Posterior vena cava (tissue), 2 donors: ENCODE results near the gene PWP2. TPM values are rescaled to one million over a fixed set of nuclear protein-coding genes. Genes with fewer than 3 reads are reported as not detected.
"Not testable (repeated sequence)": the region's sequence is repeated elsewhere in the genome, so short reads cannot be mapped to it uniquely, and the experiment has no call there.

Experiments used
- DNase-seq: peaks from one replicate; pipeline ENCODE4 v3.0.0-alpha.2; 2020; ENCODE audit warnings: low spot score
- intact Hi-C, 2 donors: fragments of 100-400 bp; cut with DNase I; formaldehyde crosslinking; loops; one replicate each; pipeline versions ENCODE4 v1.14.1 to v1.14.2; 2022 to 2023
- total RNA-seq, 2 donors: library from RNA; stranded (reverse); fragmentation: NEBNext Ultra II Directional; extraction: Animal tissue kit (Norgen Biotek cat#: 25700); gene quantifications; one replicate each; pipeline ENCODE4 v1.2.1, GENCODE V29; 2021
- donor health status: DM: yes; HTN: yes; CAD: no.
- donor health status: DM: yes; HTN: yes; CAD: no.

The PWP2 gene
- total RNA-seq, 2 donors from 2014 or later, result 4.5 to 5.4 TPM

DNA sequence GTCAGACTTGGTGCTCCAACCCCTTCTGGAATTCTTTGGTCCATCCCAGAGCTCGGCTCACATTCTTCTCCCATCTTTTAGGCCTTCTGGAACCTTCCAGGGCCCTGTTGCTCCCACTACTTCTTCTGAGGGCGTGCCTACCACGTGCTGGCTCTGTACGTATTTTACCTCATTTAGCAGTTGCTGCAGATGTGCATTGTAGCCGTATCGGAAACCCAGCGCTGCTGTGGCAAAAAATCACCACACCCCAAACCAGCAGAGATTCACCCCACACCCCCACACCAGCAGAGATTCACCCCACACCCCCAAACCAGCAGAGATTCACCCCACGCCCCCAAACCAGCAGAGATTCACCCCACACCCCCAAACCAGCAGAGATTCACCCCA is 48.8 kb downstream of the PWP2 start:
- DNase-seq, intact Hi-C loops: not testable (repeated sequence)

DNA sequence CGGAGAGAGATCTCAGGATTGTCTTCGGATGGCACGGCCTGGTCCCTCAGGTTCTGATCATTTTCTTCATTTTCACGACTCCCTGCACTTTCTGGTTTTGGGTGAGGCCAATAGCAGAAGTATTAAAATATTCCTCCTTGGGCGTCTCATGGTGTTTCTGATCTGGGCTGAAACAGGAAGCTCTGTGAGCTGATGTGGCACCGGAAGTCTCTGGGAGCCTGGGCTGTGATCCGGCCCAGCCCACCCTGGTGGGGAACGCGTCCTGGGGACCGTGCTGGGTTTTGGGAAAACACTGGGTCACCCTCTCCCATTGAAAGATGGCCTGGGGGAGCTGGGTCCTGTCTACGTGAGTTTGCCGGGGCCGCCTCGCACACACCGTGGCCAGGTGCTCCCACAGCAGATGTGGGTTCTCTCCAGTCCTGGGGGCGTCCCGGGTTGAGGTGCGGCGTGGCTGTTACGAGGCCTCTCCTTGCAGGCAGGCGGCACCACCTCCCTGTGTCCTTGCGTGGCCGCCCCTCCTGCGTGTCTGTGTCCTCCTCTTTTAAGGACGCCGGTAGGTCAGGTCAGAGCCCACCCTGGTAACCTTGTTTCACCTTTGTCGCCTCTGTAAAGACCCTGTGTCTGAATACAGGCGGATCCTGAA is 50.4 kb downstream of the PWP2 start:
- intact Hi-C loops, DNase-seq: not testable (repeated sequence)

DNA sequence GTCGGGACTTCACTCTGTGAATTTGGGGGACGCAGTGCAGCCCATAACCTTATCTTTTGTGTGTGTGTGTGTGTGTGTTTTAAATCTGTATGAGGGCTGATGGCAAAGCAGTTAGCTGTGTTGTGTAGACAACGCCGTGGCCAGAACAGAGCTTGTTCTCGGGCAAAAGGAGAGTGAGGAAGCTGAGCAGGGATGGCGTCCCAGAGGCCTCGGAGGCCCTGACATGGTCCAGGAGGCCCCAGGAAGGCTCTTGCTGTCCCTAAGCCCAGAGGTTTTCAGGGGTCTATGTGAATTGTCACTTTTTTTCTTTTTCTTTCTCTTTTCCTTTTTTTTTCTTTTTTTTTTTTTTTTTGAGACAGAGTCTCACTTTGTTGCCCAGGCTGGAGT is 50.9 kb downstream of the PWP2 start:
- DNase-seq, intact Hi-C loops: not testable (repeated sequence)

DNA sequence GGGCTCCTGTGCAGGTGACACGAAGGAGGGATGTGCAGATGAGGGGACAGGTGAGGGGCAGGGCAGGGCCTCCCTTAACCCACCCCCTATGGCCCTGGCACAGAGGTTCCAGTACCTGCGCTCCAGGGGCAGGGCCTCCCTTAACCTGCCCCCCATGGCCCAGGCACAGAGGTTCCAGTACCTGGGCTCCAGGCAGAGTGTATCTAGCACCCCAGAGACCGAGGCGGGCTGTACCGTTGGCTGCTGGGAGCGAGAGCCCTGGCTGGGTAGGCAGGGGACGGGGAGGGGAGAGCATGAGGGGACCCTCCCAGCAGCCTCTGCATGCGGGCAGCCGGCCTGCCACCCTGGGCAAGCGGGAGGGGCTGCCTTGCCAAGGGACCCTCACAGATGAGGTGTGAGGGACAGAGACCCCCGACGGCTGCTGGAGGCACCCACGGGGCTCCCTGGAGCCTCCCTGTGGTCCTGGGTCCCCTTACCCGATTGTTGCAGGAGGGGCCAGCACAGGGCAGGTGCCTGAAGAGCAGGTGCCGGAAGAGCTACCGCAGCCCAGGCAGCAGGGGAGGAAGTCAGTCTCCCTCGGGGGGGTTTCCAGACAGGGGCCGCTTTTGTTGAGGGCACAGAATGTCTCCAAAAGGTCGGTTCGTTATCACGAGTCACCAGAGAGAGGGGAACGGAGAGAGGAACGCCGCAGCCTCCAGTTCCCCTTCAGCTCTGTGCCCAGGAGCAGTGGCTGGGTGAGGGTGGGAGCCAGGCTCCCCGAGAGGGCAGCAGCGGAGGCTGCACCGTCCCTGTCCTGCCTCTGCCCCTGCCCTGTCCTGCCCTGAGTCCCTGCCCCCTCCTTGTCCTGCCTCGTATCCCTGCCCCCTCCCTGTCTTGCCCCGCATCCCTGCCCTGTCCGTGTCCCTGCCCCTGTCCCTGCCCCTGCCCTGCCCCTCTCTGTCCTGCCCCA is 52.4 kb downstream of the PWP2 start:
- intact Hi-C loops, DNase-seq: not testable (repeated sequence)

DNA sequence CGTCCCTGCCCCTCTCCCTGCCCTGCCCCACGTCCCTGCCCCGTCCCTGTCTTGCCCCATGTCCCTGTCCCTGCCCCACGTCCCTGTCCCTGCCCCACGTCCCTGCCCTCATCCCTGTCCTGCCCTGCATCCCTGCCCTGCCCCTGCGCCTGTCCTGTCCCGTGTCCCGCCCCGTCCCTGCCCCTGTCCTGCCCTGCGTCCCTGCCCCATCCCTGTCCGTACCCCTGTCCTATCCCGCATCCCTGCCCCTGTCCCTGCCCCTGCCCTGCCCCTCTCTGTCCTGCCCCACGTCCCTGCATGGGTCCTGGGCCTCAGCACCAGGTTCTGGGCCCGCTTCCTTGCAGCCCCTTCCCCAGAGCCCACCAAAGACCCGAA is 53.1 kb downstream of the PWP2 start:
- intact Hi-C loops, DNase-seq: not testable (repeated sequence)

DNA sequence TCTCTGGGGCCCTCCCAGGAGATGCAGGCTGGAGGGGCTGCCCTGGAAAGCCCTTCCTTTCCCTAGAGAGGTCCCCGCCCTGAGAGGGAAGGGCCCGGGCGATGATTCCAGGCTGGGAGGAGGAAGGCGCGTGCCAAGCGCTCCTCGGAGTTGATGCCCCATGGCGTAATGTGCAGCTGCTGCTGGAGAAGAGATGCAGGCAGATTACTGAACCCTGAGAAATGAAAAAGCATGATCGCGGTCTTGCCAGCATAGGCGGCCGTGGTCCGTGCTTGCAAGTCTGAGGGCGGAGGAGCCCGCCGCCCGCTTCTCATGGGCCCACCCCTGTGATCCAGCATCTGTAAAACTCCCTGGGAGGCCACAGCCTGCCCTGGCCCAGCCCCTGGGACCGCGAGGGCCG is 53.6 kb downstream of the PWP2 start:
- DNase-seq, intact Hi-C loops: not testable (repeated sequence)

DNA sequence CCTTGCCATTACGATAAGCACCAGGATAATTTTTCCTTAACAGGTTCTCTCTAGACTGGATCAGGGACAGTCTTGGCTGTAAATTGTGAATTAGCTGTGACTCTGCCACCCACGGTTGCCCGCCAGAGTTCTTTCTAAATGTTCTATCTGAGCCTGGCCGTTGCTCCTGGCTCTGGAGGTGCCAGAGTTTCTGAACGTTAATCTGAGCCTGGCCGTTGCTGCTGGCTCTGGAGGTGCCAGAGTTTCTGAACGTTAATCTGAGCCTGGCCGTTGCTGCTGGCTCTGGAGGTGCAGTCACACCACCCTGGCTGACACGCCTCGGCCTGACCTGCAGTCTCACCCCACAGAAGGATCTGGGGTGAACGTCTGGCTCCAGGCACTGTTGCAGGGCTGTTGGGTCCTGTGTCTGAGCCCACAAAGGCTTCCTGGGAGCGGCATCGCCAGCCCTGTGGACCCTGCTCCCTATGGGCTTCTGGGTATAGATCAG is 56.0 kb downstream of the PWP2 start:
- intact Hi-C loops, DNase-seq: not testable (repeated sequence)

DNA sequence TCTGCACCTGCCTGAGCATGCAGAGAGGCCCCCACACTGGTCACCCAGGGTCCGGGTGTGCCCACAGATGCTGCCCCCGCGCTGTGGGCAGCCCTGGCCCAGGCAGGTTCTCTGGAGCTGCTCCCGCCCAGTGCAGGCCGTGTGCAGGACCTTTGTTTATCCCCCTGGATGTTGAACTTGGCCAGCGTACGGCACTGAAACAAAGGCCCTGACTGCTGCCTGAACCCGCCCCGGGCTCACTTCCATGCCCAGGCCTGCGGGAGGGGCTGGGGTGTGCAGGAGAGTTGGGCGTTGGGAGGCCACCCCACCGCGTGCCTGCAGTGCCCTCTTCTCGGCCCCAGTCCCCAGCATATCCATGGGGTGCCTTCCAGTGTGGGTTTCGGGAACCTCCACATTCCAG is 58.7 kb downstream of the PWP2 start:
- intact Hi-C loops, DNase-seq: not testable (repeated sequence)

DNA sequence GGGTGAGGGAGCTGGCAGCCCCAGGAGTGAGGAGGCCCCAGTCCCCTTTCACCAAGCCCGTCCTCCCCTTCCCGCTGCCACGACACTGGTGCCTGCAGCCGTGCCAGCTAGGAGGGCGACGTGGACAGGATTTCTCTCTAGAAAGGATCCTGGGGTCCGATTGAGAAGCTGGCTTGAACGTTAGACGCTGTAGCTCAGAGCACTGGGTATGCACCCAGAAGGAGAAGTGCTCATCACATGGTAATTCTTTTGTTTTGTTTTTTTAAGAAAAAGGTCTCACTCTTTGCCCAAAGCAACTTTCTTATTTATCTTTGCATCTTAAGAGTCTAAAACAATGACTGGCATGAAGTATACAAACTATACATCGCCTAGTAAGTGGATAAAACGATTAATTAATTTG is 60.3 kb downstream of the PWP2 start:
- intact Hi-C loops, DNase-seq: not testable (repeated sequence)

DNA sequence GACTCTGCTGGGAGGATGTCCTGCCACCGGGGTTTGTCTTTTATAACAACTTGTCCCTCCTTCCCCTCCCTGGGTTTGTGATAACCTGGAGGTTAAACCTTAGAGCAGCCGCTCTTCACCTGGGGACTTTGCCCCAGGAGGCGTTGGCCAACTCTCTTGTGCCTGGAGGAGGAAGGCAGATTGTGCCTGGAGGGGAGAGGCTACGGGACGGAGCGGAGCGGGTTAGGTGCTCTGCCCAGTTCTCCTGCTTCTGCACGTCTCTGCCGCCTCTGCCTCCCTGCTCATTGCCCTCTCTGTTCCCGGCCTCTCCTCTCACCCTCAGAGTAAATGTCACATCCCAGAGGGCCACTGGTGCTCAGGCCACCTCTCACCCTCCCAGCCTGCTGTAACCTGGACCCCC is 63.1 kb downstream of the PWP2 start:
- DNase-seq, intact Hi-C loops: not testable (repeated sequence)

DNA sequence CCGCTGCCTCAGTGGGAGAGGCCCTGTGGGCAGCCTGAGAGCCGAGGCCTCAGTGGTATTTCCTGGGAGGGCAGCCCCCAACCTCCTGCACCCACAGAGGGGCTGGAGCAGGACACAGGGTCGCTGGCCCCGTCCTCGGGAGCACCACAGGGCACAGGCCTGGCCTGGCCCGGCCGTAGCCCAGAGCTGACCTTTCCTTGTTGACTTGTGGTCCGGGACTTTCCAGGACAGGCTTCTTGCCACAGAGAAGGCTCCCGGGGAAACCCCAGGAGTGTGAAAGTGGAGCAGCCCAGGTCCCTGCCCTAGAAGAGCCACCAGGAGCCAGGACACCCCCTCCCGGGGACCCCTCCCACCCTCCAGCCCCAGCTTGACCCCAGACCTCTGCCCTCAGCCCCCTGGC is 63.7 kb downstream of the PWP2 start:
- peak; percentile 43 for DNase-seq

DNA sequence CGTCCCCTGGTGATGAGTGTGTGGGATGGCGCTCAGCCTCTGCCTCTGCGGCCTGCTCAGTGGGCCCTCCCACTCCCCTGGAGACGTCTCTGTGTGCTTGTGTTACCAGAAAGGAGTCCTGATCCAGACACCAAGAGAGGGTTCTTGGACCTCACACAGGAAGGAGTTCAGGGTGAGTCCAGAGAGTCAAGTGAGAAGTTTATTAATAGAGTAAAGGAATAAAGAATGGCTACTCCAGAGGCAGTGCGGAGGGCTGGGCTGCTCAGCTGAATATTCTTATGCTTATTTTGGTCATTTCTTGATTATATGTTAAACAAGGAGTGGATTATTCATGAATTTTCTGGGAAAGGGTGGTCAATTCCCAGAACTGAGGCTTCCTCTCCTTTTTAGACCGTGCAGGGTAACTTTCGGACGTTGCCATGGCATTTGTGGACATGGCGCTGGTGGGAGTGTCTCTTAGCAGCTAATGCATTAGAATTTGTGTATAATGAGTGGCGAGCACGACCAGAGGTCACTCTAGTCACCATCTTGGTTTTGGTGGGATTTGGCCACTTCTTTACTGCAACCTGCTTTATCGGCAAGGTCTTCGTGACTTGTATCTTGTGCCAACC is 64.9 kb downstream of the PWP2 start:
- intact Hi-C loops, DNase-seq: not testable (repeated sequence)

More for the DNA sequence above, 63.7 kb downstream of the PWP2 start:
- intact Hi-C loops, result not testable (repeated sequence)

DNA sequence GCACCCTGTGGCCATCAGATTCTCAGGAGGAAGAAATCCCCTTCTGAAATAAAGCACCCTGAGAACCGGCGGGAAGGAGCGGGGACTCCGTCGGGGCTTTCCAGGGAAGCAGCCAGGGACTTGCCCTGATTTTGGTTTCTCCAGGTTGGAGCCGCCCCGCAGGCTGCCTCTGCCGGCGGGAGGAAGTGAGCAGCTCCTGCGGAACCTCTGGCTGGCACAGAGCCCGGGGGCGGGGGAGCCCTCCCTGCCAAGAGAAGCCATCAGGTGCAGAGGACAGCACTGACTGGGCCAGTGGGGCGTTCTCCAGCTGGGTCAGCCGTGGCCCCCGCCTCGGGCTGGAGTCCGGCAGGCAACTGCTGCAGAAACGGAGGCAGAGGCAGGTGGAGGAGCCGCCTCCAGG is 65.5 kb downstream of the PWP2 start:
- intact Hi-C loops, DNase-seq: not testable (repeated sequence)

DNA sequence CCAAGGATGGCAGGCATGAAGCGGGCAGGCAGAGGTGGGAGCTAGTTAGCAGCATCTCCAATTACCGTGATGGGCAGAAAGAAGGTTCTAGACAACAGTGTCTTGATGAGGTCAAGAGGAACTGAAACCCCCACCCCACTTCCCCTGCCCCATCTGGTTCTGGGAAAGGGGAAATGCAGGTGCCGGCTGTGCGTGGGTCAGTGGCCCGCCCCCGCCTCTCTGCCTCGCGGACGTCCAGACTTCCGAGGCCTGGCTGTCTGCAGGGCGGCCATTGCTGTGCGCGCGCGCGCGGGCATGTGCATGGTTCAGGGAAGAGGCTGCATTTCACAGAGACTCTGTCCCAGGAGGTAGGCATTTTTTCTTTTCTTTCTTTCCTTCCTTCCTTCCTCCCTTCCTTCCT is 68.0 kb downstream of the PWP2 start:
- DNase-seq, intact Hi-C loops: not testable (repeated sequence)

DNA sequence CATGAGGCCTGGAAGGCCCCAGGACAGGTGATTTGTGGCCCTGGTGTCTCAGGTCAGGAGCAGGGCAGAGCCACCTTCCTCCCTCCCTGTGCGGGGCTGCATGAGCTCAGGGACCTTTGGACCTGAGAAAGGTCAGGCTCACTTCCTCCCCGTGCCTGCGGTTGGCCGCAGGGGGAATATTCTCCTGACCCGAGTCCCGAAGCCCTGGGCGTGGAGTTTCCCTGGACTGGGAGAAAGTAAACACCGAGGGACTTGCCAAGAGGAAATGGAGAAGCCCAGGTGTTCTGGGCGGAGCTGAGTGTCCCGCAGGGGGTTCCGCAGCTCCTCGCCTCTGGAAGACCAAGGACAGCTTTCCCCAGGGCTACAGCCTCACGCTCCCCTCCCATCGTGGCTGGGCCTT is 68.9 kb downstream of the PWP2 start:
- DNase-seq, intact Hi-C loops: not testable (repeated sequence)

Other genes starting within 250 kb of the PWP2 start
- gene AGPAT3, start 242.2 kb upstream of the PWP2 start, total RNA-seq, result 10 to 100 TPM; 35.3 to 43.2 TPM
- 10 to 100 TPM; 26.7 to 30.3 TPM for gene TRAPPC10, start 95.1 kb upstream of the PWP2 start, total RNA-seq
- gene GATD3, start 26.3 kb downstream of the PWP2 start, total RNA-seq, result 1 to 10 TPM; 6.1 to 8.4 TPM
- gene ICOSLG, start 133.5 kb downstream of the PWP2 start, total RNA-seq, result 1 to 10 TPM; 1.5 to 2.8 TPM
- not detected for gene DNMT3L, start 154.5 kb downstream of the PWP2 start, total RNA-seq
- gene AIRE, start 178.5 kb downstream of the PWP2 start, total RNA-seq, result not detected
- gene PFKL, start 192.7 kb downstream of the PWP2 start, total RNA-seq, result 10 to 100 TPM; 74.1 to 91.3 TPM
- gene CFAP410, start 232.0 kb downstream of the PWP2 start, total RNA-seq, result 10 to 100 TPM; 18.1 to 18.8 TPM
- gene TRPM2, start 246.2 kb downstream of the PWP2 start, total RNA-seq, result 10 to 100 TPM in 1 of 2 donors, 1 to 10 TPM in 1; 7.7 to 11.3 TPM